ENCODE data around the gene VPS13A.

The VPS13A gene

DNA sequence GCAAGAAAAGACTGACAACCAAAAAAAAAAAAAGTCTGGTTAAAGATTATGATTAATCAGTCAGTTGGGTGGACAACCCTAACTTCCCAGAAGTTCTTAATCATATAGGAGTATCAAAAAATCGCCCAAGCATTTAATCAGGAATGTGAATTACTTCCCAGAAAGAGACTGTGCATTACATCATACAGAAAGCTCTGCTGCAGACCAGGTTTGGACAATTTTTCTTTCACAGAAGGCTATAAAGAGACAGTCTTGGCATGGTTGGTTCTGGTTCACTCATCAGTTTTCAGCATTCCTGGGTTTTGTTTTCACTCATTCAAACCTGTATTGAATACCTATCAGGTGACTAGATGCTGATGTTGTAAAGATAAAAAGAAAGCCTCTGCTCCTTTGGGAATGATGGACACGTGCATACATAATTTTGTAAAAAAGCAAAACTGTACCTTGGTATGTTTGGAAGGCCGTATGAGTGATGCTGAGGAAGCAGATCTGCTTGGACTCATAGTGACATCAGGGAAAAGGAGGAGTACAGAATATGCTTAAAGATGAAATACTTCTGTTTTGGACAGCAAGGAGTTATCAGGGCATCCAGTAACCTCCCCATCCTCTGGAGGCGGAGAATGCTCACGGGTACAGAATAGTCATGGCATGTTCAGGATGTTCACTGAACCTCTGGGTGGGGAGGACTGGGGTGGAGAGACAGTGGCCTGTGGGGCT lies 292.3 kb downstream of the VPS13A start:
- no peak overlapping the region for H3K4me3 ChIP-seq (ENCODE audit: low read depth, low read length)
- H2AFZ ChIP-seq: no peak overlapping the region
- TF ChIP-seq, protein P1, sequence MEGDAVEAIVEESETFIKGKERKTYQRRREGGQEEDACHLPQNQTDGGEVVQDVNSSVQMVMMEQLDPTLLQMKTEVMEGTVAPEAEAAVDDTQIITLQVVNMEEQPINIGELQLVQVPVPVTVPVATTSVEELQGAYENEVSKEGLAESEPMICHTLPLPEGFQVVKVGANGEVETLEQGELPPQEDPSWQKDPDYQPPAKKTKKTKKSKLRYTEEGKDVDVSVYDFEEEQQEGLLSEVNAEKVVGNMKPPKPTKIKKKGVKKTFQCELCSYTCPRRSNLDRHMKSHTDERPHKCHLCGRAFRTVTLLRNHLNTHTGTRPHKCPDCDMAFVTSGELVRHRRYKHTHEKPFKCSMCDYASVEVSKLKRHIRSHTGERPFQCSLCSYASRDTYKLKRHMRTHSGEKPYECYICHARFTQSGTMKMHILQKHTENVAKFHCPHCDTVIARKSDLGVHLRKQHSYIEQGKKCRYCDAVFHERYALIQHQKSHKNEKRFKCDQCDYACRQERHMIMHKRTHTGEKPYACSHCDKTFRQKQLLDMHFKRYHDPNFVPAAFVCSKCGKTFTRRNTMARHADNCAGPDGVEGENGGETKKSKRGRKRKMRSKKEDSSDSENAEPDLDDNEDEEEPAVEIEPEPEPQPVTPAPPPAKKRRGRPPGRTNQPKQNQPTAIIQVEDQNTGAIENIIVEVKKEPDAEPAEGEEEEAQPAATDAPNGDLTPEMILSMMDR (IDR thresholded peaks at IDR 0.05): no peak
- H3K9ac ChIP-seq: no peak overlapping the region
- H3K36me3 ChIP-seq (ENCODE audit: control insufficient read depth, insufficient read depth, low read length): no peaks in the 10 kb centered on the region
- no peaks in the 10 kb centered on the region for H3K9me3 ChIP-seq (ENCODE audit: control insufficient read depth, low read length)
- no peaks in the 10 kb centered on the region for H3K4me1 ChIP-seq
- no peak overlapping the region for H3K4me2 ChIP-seq (ENCODE audit: low read length)
- no peaks in the 10 kb centered on the region for H3K79me2 ChIP-seq
- H3K27ac ChIP-seq: no peak overlapping the region
- no peaks in the 10 kb centered on the region for H3K27me3 ChIP-seq (ENCODE audit: control insufficient read depth, insufficient read depth, low read length)

All from parathyroid adenoma (tissue), 2 donors.